OCI-LY1 (cell line): ENCODE results near the gene SPSB3.

Experiments used
- H2AFZ ChIP-seq: fragments of 200-600 bp; sonication (generic), shearing (Covaris generic); 2 replicates; pipeline ENCODE4 v1.6.0; 2014; ENCODE audit warnings: antibody characterized with exemption, mild to moderate bottlenecking, low read length
- H3F3A ChIP-seq: fragments of 200-600 bp; sonication (generic), shearing (Covaris generic); 2 replicates; pipeline ENCODE4 v1.6.0; 2014; ENCODE audit warnings: mild to moderate bottlenecking, antibody characterized with exemption, low read length, moderate library complexity; ENCODE audit not compliant: insufficient read depth
- H3K27ac ChIP-seq: fragments of 200-600 bp; sonication (generic); 2 replicates; pipeline ENCODE4 v1.5.1; 2014; ENCODE audit warnings: low read length, mixed run types, mild to moderate bottlenecking, low read depth; ENCODE audit not compliant: poor library complexity, severe bottlenecking
- H3K27me3 ChIP-seq: fragments of 200-600 bp; sonication (generic); 2 replicates; pipeline ENCODE4 v1.6.0; 2014; ENCODE audit warnings: antibody characterized with exemption, mild to moderate bottlenecking, low read length, moderate library complexity; ENCODE audit not compliant: insufficient read depth
- H3K36me3 ChIP-seq: fragments of 200-600 bp; sonication (generic); 2 replicates; pipeline ENCODE4 v1.6.1; 2014; ENCODE audit warnings: mild to moderate bottlenecking, antibody characterized with exemption, low read length, moderate library complexity, mixed read lengths; ENCODE audit not compliant: insufficient read depth
- H3K4me1 ChIP-seq: fragments of 200-600 bp; sonication (generic); 2 replicates; pipeline ENCODE4 v1.5.1; 2014; ENCODE audit warnings: mild to moderate bottlenecking, low read length, moderate library complexity; ENCODE audit not compliant: insufficient read depth, severe bottlenecking
- H3K4me2 ChIP-seq: fragments of 200-600 bp; sonication (generic), shearing (Covaris generic); 2 replicates; pipeline ENCODE4 v1.6.1; 2014; ENCODE audit warnings: low read length
- H3K4me3 ChIP-seq: fragments of 200-600 bp; sonication (generic); 2 replicates; pipeline ENCODE4 v1.5.1; 2014; ENCODE audit warnings: low read length, low read depth, mild to moderate bottlenecking, mixed read lengths; ENCODE audit not compliant: poor library complexity, severe bottlenecking
- H3K79me2 ChIP-seq: fragments of 200-600 bp; shearing (Covaris generic); 2 replicates; pipeline ENCODE4 v1.6.1; 2016; ENCODE audit warnings: mixed run types, low read length, mixed read lengths; ENCODE audit not compliant: insufficient read depth
- H3K9ac ChIP-seq: fragments of 200-600 bp; sonication (generic), shearing (Covaris generic); 2 replicates; pipeline ENCODE4 v1.6.1; 2014; ENCODE audit warnings: mild to moderate bottlenecking, low read length, mixed read lengths
- H3K9me2 ChIP-seq: fragments of 200-600 bp; sonication (generic), shearing (Covaris generic); 2 replicates; pipeline ENCODE4 v1.6.1; 2014; ENCODE audit warnings: low read depth, mild to moderate bottlenecking, low read length, mixed read lengths
- H3K9me3 ChIP-seq: fragments of 200-600 bp; shearing (Covaris generic); 2 replicates; pipeline ENCODE4 v1.6.1; 2014; ENCODE audit warnings: low read length, mixed read lengths
- H4K20me1 ChIP-seq: fragments of 200-600 bp; sonication (generic), shearing (Covaris generic); 2 replicates; pipeline ENCODE4 v1.6.0; 2016; ENCODE audit warnings: mild to moderate bottlenecking, low read length; ENCODE audit not compliant: insufficient read depth
- CTCF ChIP-seq: fragments of 200-600 bp; sonication (generic), shearing (Covaris generic); IDR thresholded peaks from 2 replicates; pipeline ENCODE4 v1.5.1; 2017; ENCODE audit warnings: mild to moderate bottlenecking, antibody characterized with exemption, low read length, moderate library complexity, mixed read lengths
- EZH2 ChIP-seq: fragments of 200-600 bp; sonication (generic), shearing (Covaris generic); IDR thresholded peaks from 2 replicates; pipeline ENCODE4 v1.8.0; 2017; ENCODE audit warnings: borderline replicate concordance, mixed run types, mild to moderate bottlenecking, antibody characterized with exemption, low read length, moderate library complexity, mixed read lengths

SPSB3 gene

GRCh38 chr16:1790261-1790610 is 7.9 kb upstream of the SPSB3 start:
- no peaks in the 10 kb centered on the region; the same call in 1 of the 2 replicates for H3K79me2 ChIP-seq

GRCh38 chr16:1789643-1790045 is 7.3 kb upstream of the SPSB3 start:
- Histone ChIP-seq H3K79me2 (no peaks in the 10 kb centered on the region; the same call in 1 of the 2 replicates), H3K4me1 (no peaks in the 10 kb centered on the region), H3K9me2 (no peaks in the 10 kb centered on the region), H3K4me3 (no peak overlapping the region), H2AFZ (no peak overlapping the region), H3K4me2 (no peak overlapping the region), H4K20me1 (no peaks in the 10 kb centered on the region), H3F3A (no peaks in the 10 kb centered on the region), H3K27ac (no peak overlapping the region), H3K27me3 (no peaks in the 10 kb centered on the region), H3K9me3 (no peaks in the 10 kb centered on the region), H3K36me3 (peaks cover 42% of the 10 kb centered on the region), H3K9ac (no peak overlapping the region)
- TF ChIP-seq CTCF = no peak
- no peak for TF ChIP-seq EZH2

More at GRCh38 chr16:1790261-1790610, 7.9 kb upstream of the SPSB3 start:
- Histone ChIP-seq H3K4me1 (no peaks in the 10 kb centered on the region), H3K9ac (no peak overlapping the region), H2AFZ (no peak overlapping the region), H3K27me3 (no peaks in the 10 kb centered on the region), H3K9me2 (no peaks in the 10 kb centered on the region), H3F3A (no peaks in the 10 kb centered on the region), H3K4me3 (no peak overlapping the region), H4K20me1 (no peaks in the 10 kb centered on the region), H3K27ac (no peak overlapping the region), H3K36me3 (peaks cover 37% of the 10 kb centered on the region), H3K9me3 (no peaks in the 10 kb centered on the region), H3K4me2 (no peak overlapping the region)
- TF ChIP-seq CTCF = no peak
- no peak for TF ChIP-seq EZH2

GRCh38 chr16:1788708-1789100 is 6.3 kb upstream of the SPSB3 start:
- Histone ChIP-seq H3K36me3 (peaks cover 42% of the 10 kb centered on the region), H3K4me2 (no peak overlapping the region), H3K27ac (no peak overlapping the region), H2AFZ (no peak overlapping the region), H3K4me3 (no peak overlapping the region), H4K20me1 (no peaks in the 10 kb centered on the region), H3K9ac (no peak overlapping the region), H3K79me2 (peaks cover 6% of the 10 kb centered on the region), H3K9me2 (no peaks in the 10 kb centered on the region), H3K9me3 (no peaks in the 10 kb centered on the region), H3F3A (no peaks in the 10 kb centered on the region), H3K27me3 (no peaks in the 10 kb centered on the region), H3K4me1 (peaks cover 6% of the 10 kb centered on the region)
- TF ChIP-seq EZH2 (no peak), CTCF (no peak)
